ENCODE measurements around the gene RNF145.

DNA sequence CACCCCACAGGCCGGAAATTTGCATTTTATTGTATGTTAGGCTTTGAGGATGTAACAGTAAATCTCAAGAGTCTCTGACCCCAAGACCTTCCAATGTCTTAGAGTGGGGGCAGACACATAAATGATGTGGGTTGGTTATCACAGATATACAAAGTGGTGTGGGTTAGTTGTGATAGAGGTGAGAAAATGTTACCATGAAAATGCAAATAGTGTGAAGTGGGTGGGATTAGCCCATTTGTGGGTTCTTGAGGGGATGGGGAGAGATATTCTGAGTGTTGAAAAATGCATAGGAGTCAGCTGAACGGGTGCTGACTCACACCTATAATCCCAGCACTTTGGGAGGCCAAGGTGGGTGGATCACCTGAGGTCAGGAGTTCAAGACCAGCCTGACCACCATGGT is 7.9 kb upstream of the RNF145 start:
- TF ChIP-seq, protein P1, sequence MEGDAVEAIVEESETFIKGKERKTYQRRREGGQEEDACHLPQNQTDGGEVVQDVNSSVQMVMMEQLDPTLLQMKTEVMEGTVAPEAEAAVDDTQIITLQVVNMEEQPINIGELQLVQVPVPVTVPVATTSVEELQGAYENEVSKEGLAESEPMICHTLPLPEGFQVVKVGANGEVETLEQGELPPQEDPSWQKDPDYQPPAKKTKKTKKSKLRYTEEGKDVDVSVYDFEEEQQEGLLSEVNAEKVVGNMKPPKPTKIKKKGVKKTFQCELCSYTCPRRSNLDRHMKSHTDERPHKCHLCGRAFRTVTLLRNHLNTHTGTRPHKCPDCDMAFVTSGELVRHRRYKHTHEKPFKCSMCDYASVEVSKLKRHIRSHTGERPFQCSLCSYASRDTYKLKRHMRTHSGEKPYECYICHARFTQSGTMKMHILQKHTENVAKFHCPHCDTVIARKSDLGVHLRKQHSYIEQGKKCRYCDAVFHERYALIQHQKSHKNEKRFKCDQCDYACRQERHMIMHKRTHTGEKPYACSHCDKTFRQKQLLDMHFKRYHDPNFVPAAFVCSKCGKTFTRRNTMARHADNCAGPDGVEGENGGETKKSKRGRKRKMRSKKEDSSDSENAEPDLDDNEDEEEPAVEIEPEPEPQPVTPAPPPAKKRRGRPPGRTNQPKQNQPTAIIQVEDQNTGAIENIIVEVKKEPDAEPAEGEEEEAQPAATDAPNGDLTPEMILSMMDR (IDR thresholded peaks at IDR 0.05 in 8 of 11, conservative IDR thresholded peaks at IDR 0.05 in 3 of 11) = no peak
- TF ChIP-seq POLR2A (IDR thresholded peaks at IDR 0.05) = no peak

Measured in spleen (tissue), 7 donors.